Measurements from ENCODE around the gene DCDC1. TPM values are rescaled to one million over a fixed set of nuclear protein-coding genes. Genes with fewer than 3 reads are reported as not detected.

The DCDC1 gene
- total RNA-seq, 1 experiment from 2014 or later: 2.2 TPM

DNA sequence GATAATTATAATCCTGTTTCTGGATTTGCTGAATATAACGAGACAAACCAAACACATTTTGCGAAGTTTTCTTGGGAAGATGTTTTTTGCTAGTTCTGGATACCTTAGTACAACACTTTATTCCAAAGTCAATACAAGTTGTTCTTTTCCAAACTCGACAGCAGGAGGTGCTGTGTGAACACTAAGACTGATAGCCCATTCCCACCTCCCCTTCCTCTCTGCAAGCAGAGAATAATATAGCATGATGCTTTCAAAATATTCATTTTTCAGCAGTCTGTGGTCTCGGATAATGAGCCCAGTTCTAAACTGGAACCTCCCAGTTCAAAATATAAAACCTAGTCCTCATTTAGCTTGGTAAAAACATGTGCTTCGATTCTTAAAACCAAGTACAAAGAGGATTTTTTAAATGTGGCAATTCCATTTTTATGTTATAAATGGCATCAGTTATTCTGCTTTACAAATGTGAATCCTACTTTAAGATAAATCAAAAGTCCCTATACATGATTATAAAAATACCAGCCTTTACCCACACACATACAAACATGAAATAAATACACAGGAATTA is 129.1 kb downstream of the DCDC1 start:
- intact Hi-C loops (cut with micrococcal nuclease; ENCODE audit: unreplicated experiment): loop anchor here (1.0 kb wide), 1 partner anchor 936 kb away; no protein-coding TSS in a partner anchor
- ChIA-PET CTCF (interaction anchor here (0.6 kb wide), 1 partner anchor 708 kb away, joined by 4 read pairs; no protein-coding TSS in a partner anchor), POLR2A (ENCODE audit: unreplicated experiment) (no interaction called here)
- Histone ChIP-seq H3K4me1 (replicated peaks; ENCODE audit: insufficient read depth) (no peaks in the 10 kb centered on the region), H2AFZ (no peak overlapping the region), H3K79me2 (ENCODE audit: low read depth) (no peaks in the 10 kb centered on the region), H4K20me1 (ENCODE audit: insufficient read depth) (no peaks in the 10 kb centered on the region), H3K9me2 (ENCODE audit: insufficient read depth) (peaks cover 4% of the 10 kb centered on the region; the same call in 1 of the 2 replicates), H3K4me2 (no peak overlapping the region), H3K4me3 (no peak overlapping the region), H3K27me3 (ENCODE audit: insufficient read depth, low read depth) (no peaks in the 10 kb centered on the region), H3K27ac (no peak overlapping the region), H3F3A (ENCODE audit: insufficient read depth, low read depth) (no peaks in the 10 kb centered on the region), H3K9me3 (ENCODE audit: insufficient read depth, low read depth) (no peaks in the 10 kb centered on the region), H3K36me3 (ENCODE audit: low read depth) (no peaks in the 10 kb centered on the region)
- TF ChIP-seq, protein P1, sequence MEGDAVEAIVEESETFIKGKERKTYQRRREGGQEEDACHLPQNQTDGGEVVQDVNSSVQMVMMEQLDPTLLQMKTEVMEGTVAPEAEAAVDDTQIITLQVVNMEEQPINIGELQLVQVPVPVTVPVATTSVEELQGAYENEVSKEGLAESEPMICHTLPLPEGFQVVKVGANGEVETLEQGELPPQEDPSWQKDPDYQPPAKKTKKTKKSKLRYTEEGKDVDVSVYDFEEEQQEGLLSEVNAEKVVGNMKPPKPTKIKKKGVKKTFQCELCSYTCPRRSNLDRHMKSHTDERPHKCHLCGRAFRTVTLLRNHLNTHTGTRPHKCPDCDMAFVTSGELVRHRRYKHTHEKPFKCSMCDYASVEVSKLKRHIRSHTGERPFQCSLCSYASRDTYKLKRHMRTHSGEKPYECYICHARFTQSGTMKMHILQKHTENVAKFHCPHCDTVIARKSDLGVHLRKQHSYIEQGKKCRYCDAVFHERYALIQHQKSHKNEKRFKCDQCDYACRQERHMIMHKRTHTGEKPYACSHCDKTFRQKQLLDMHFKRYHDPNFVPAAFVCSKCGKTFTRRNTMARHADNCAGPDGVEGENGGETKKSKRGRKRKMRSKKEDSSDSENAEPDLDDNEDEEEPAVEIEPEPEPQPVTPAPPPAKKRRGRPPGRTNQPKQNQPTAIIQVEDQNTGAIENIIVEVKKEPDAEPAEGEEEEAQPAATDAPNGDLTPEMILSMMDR (conservative IDR thresholded peaks at IDR 0.05): peak; percentile 84
- TF ChIP-seq EZH2 (IDR thresholded peaks at IDR 0.05; ENCODE audit: low read depth): no peak
- BruUV-seq (replicated peaks): no TSS peak
- peak; percentile 18 to 46 for DNase-seq

DNA sequence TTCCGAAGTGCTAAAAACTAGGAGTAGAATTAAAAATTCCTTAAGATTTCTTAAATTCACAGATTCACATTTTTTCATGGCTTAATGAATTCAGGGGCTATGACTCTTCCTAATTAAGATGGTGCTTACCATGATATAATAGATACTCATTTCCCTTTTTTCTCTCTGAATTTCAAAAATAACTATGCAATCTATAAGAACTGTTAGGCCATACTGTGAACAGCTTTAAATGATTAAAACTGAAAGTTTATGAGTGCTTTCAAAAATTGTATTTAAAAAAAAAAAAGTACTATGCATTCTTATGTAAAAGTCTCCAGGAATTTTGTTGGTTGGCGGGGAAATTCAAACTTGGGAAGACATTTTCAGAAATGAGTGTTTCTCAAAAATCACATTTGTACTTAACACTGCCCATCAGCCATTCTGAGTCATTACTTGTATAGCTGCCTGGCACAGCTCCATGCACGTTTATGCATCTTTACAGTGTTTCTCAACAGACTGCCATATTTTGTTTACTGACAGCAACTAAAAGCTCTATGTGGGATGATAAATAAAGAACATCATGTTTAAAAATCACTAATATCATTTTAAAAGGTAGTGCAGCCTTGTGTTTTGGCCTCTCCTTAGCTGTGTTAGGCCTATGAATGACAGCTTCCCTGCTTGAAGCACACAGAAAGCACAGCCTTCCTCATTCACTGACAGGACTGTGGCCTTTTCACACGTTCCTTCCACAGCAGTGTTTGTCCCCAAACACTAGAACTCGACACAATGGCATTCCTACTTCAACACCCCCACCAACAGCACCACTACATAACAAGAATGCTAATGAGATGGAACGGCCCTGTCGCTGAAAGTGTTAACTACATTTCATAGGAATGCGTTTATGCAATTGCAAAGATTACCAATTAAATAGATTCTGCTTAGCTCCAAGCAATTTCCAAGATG is 131.4 kb downstream of the DCDC1 start:
- TF ChIP-seq, protein P1 (conservative IDR thresholded peaks at IDR 0.05): no peak
- no peak for TF ChIP-seq EZH2 (IDR thresholded peaks at IDR 0.05; ENCODE audit: low read depth)
- Histone ChIP-seq H3K27me3 (ENCODE audit: insufficient read depth, low read depth) (no peaks in the 10 kb centered on the region), H4K20me1 (ENCODE audit: insufficient read depth) (no peaks in the 10 kb centered on the region), H3K9me2 (ENCODE audit: insufficient read depth) (no peaks in the 10 kb centered on the region), H3K9me3 (ENCODE audit: insufficient read depth, low read depth) (no peaks in the 10 kb centered on the region), H3K4me3 (no peak overlapping the region), H2AFZ (no peak overlapping the region), H3K4me2 (no peak overlapping the region), H3K4me1 (replicated peaks; ENCODE audit: insufficient read depth) (no peaks in the 10 kb centered on the region), H3K27ac (no peak overlapping the region), H3K36me3 (ENCODE audit: low read depth) (no peaks in the 10 kb centered on the region), H3K79me2 (ENCODE audit: low read depth) (no peaks in the 10 kb centered on the region), H3F3A (ENCODE audit: insufficient read depth, low read depth) (no peaks in the 10 kb centered on the region)
- BruUV-seq (replicated peaks): no TSS peak
- ChIA-PET CTCF (interaction anchor here (0.9 kb wide), 1 partner anchor 633 kb away, joined by 4 read pairs; no protein-coding TSS in a partner anchor), POLR2A (ENCODE audit: unreplicated experiment) (no interaction called here)
- intact Hi-C loops (cut with micrococcal nuclease; ENCODE audit: unreplicated experiment): loop anchor here (2.0 to 10.0 kb wide), 4 partner anchors 131 to 1057 kb away; no protein-coding TSS in a partner anchor
- DNase-seq: no peak

DNA sequence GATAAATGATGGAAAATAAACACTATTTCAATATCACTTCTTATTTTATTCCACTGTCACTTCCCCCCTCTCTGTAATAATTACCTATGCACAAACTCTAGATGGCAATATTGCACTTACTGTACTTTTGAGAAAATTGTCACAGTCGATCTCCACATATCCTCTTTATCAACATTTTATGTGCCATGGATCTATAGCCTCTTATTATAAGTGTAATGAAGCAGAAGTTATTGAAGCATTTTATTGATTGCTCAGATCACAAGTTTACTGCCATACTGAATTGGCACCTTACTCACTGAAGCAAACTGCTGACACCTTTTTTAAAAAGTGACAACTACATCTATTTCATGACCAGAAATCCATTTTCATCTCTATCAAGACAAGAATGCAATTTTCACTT is 133.4 kb downstream of the DCDC1 start:
- no peak overlapping the region for H3K27ac ChIP-seq
- no peaks in the 10 kb centered on the region for H3K27me3 ChIP-seq (ENCODE audit: insufficient read depth, low read depth)
- ChIA-PET POLR2A (ENCODE audit: unreplicated experiment) (no interaction called here), CTCF (no interaction called here)
- no peaks in the 10 kb centered on the region for H3K9me3 ChIP-seq (ENCODE audit: insufficient read depth, low read depth)
- intact Hi-C loops (cut with micrococcal nuclease; ENCODE audit: unreplicated experiment): loop anchor here (1.0 to 10.0 kb wide), 6 partner anchors 129 to 1059 kb away; no protein-coding TSS in a partner anchor
- TF ChIP-seq, protein P1 (conservative IDR thresholded peaks at IDR 0.05): peak; percentile 68
- TF ChIP-seq EZH2 (IDR thresholded peaks at IDR 0.05; ENCODE audit: low read depth): no peak
- no peaks in the 10 kb centered on the region for H4K20me1 ChIP-seq (ENCODE audit: insufficient read depth)
- BruUV-seq (replicated peaks): no TSS peak
- no peak overlapping the region for H2AFZ ChIP-seq
- no peak overlapping the region for H3K4me3 ChIP-seq
- H3K4me2 ChIP-seq: no peak overlapping the region
- no peaks in the 10 kb centered on the region for H3K79me2 ChIP-seq (ENCODE audit: low read depth)
- H3K9me2 ChIP-seq (ENCODE audit: insufficient read depth): no peaks in the 10 kb centered on the region
- no peaks in the 10 kb centered on the region for H3K4me1 ChIP-seq (replicated peaks; ENCODE audit: insufficient read depth)
- H3K36me3 ChIP-seq (ENCODE audit: low read depth): no peaks in the 10 kb centered on the region
- no peaks in the 10 kb centered on the region for H3F3A ChIP-seq (ENCODE audit: insufficient read depth, low read depth)
- no peak for DNase-seq
